ENCODE data around the gene SEMA3D.

Gene SEMA3D

GRCh38 chr7:85213500-85213899 lies 26.6 kb upstream of the SEMA3D start:
- H3K4me3 ChIP-seq (ENCODE audit: low read length): no peak overlapping the region
- no peak for TF ChIP-seq CTCF (IDR thresholded peaks at IDR 0.05; ENCODE audit: insufficient read depth, low read depth, low read length, missing control alignments)
- DNase-seq (ENCODE audit: low read depth): no peak

- DNase-seq (ENCODE audit: low read depth): no peak
- no peak overlapping the region for H3K4me3 ChIP-seq (ENCODE audit: low read length)
- no peak for TF ChIP-seq CTCF (IDR thresholded peaks at IDR 0.05; ENCODE audit: insufficient read depth, low read depth, low read length, missing control alignments)
Observed at GRCh38 chr7:85205754-85206153, 18.9 kb upstream of the SEMA3D start.

- no peak for DNase-seq (ENCODE audit: low read depth)
- TF ChIP-seq CTCF (IDR thresholded peaks at IDR 0.05; ENCODE audit: insufficient read depth, low read depth, low read length, missing control alignments): no peak
- H3K4me3 ChIP-seq (ENCODE audit: low read length): no peak overlapping the region
Observed at GRCh38 chr7:85204496-85204895, 17.6 kb upstream of the SEMA3D start.

GRCh38 chr7:85204061-85204460 lies 17.2 kb upstream of the SEMA3D start:
- no peak for TF ChIP-seq CTCF (IDR thresholded peaks at IDR 0.05; ENCODE audit: insufficient read depth, low read depth, low read length, missing control alignments)

GRCh38 chr7:85201209-85201608 lies 14.4 kb upstream of the SEMA3D start:
- TF ChIP-seq CTCF (IDR thresholded peaks at IDR 0.05; ENCODE audit: insufficient read depth, low read depth, low read length, missing control alignments): no peak
- H3K4me3 ChIP-seq (ENCODE audit: low read length): no peak overlapping the region
- DNase-seq (ENCODE audit: low read depth): no peak

More at GRCh38 chr7:85204061-85204460, 17.2 kb upstream of the SEMA3D start:
- no peak for DNase-seq (ENCODE audit: low read depth)
- no peak overlapping the region for H3K4me3 ChIP-seq (ENCODE audit: low read length)

- DNase-seq (ENCODE audit: low read depth): no peak
- TF ChIP-seq CTCF (IDR thresholded peaks at IDR 0.05; ENCODE audit: insufficient read depth, low read depth, low read length, missing control alignments): no peak
- no peak overlapping the region for H3K4me3 ChIP-seq (ENCODE audit: low read length)
Observed at GRCh38 chr7:85196696-85197095, 9.8 kb upstream of the SEMA3D start.

- H3K4me3 ChIP-seq (ENCODE audit: low read length): no peak overlapping the region
- peak; percentile 51 for TF ChIP-seq CTCF (IDR thresholded peaks at IDR 0.05; ENCODE audit: insufficient read depth, low read depth, low read length, missing control alignments)
- peak; percentile 56 for DNase-seq (ENCODE audit: low read depth)
Observed at GRCh38 chr7:85191383-85191782, 4.5 kb upstream of the SEMA3D start.
